Neural cell (in vitro differentiated cells): Measurements from ENCODE around the gene BBS12.

ENCODE experiments used
- REST ChIP-seq: IDR thresholded peaks from 2 replicates; pipeline ENCODE4 v1.6.1; 2012; ENCODE audit warnings: borderline replicate concordance
- TAF1 ChIP-seq: IDR thresholded peaks from 2 replicates; pipeline ENCODE4 v1.6.1; 2012; ENCODE audit warnings: low read depth
- TF ChIP-seq, protein P1 (sequence below): fragments of 450-650 bp; IDR thresholded peaks from 2 replicates; pipeline ENCODE4 v1.5.1; 2014; ENCODE audit warnings: antibody characterized with exemption, mild to moderate bottlenecking, moderate library complexity; ENCODE audit not compliant: poor library complexity, severe bottlenecking

GRCh38 chr4:122776916-122777315, 44.4 kb downstream of the BBS12 start:
- TF ChIP-seq, protein P1, sequence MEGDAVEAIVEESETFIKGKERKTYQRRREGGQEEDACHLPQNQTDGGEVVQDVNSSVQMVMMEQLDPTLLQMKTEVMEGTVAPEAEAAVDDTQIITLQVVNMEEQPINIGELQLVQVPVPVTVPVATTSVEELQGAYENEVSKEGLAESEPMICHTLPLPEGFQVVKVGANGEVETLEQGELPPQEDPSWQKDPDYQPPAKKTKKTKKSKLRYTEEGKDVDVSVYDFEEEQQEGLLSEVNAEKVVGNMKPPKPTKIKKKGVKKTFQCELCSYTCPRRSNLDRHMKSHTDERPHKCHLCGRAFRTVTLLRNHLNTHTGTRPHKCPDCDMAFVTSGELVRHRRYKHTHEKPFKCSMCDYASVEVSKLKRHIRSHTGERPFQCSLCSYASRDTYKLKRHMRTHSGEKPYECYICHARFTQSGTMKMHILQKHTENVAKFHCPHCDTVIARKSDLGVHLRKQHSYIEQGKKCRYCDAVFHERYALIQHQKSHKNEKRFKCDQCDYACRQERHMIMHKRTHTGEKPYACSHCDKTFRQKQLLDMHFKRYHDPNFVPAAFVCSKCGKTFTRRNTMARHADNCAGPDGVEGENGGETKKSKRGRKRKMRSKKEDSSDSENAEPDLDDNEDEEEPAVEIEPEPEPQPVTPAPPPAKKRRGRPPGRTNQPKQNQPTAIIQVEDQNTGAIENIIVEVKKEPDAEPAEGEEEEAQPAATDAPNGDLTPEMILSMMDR: no peak
- TF ChIP-seq TAF1 (no peak), REST (no peak)
